ENCODE results near the gene CEP126.

The CEP126 gene

GRCh38 chr11:101914738-101915426 is at the start of gene CEP126:
TSS of gene CEP126 (plus strand) at chr11:101915010. CDS start at chr11:101915285, 275 bp downstream.
- DNase-seq: peak; percentile 98

- DNase-seq: no peak
Observed at GRCh38 chr11:101866619-101867491, 48.0 kb upstream of the CEP126 start.

GRCh38 chr11:101867951-101868350 is 46.9 kb upstream of the CEP126 start:
- no peak for DNase-seq

GRCh38 chr11:101870510-101870909 is 44.3 kb upstream of the CEP126 start:
- DNase-seq: no peak

- DNase-seq: no peak
Observed at GRCh38 chr11:101872171-101872882, 42.5 kb upstream of the CEP126 start.

GRCh38 chr11:101880222-101880621 is 34.6 kb upstream of the CEP126 start:
- no peak for DNase-seq

GRCh38 chr11:101881586-101881985 is 33.2 kb upstream of the CEP126 start:
- DNase-seq: no peak

GRCh38 chr11:101885631-101886030 is 29.2 kb upstream of the CEP126 start:
- no peak for DNase-seq

GRCh38 chr11:101889767-101890166 is 25.0 kb upstream of the CEP126 start:
- DNase-seq: no peak

GRCh38 chr11:101894505-101894904 is 20.3 kb upstream of the CEP126 start:
- no peak for DNase-seq

- no peak for DNase-seq
Observed at GRCh38 chr11:101907815-101908214, 7.0 kb upstream of the CEP126 start.

GRCh38 chr11:101909087-101909486 is 5.7 kb upstream of the CEP126 start:
- no peak for DNase-seq

- DNase-seq: no peak
Observed at GRCh38 chr11:101912823-101913284, 2.0 kb upstream of the CEP126 start.

- no peak for DNase-seq
Observed at GRCh38 chr11:101913656-101914055, 1.2 kb upstream of the CEP126 start.

GRCh38 chr11:101914341-101914737 is 471 bp upstream of the CEP126 start:
- DNase-seq: peak; percentile 67

- peak; percentile 44 for DNase-seq
Observed at GRCh38 chr11:101915791-101916291, 1.0 kb downstream of the CEP126 start.

GRCh38 chr11:101916422-101916821 is 1.6 kb downstream of the CEP126 start, which contains the start of gene ANGPTL5:
TSS of gene ANGPTL5 (minus strand) at chr11:101916522. CDS start at chr11:101907909, 8,613 bp downstream.
- no peak for DNase-seq

- no peak for DNase-seq
Observed at GRCh38 chr11:101917226-101917625, 2.4 kb downstream of the CEP126 start.

- DNase-seq: no peak
Observed at GRCh38 chr11:101920992-101921391, 6.2 kb downstream of the CEP126 start.

GRCh38 chr11:101923554-101923953 is 8.7 kb downstream of the CEP126 start:
- DNase-seq: no peak

GRCh38 chr11:101929294-101929915 is 14.6 kb downstream of the CEP126 start:
- no peak for DNase-seq

- no peak for DNase-seq
Observed at GRCh38 chr11:101931692-101932091, 16.9 kb downstream of the CEP126 start.

Data from right hindlimb (tissue), 1 donor.